Parathyroid adenoma (tissue), 2 donors: ENCODE measurements around the gene ATP8B3.

ENCODE experiments used
- H2AFZ ChIP-seq: fragments of 300-600 bp; sonication (generic); one replicate; pipeline ENCODE4 v1.7.0; 2017; ENCODE audit warnings: antibody characterized with exemption, mild to moderate bottlenecking
- H3K27ac ChIP-seq: fragments of 300-600 bp; sonication (generic); one replicate; pipeline ENCODE4 v1.7.0; 2017
- H3K27me3 ChIP-seq: fragments of 300-600 bp; sonication (generic); one replicate; pipeline ENCODE4 v1.7.0; 2017; ENCODE audit warnings: low read length; ENCODE audit not compliant: control insufficient read depth, insufficient read depth
- H3K36me3 ChIP-seq: fragments of 300-600 bp; sonication (generic); one replicate; pipeline ENCODE4 v1.7.0; 2017; ENCODE audit warnings: low read length; ENCODE audit not compliant: control insufficient read depth, insufficient read depth
- H3K4me1 ChIP-seq: fragments of 300-600 bp; sonication (generic); one replicate; pipeline ENCODE4 v1.7.0; 2017; ENCODE audit warnings: control low read depth
- H3K4me2 ChIP-seq: fragments of 300-600 bp; sonication (generic); one replicate; pipeline ENCODE4 v1.7.0; 2017; ENCODE audit warnings: low read length
- H3K4me3 ChIP-seq: fragments of 300-600 bp; sonication (generic); one replicate; pipeline ENCODE4 v1.7.0; 2017; ENCODE audit warnings: low read depth, low read length
- H3K79me2 ChIP-seq: fragments of 300-600 bp; sonication (generic); one replicate; pipeline ENCODE4 v1.7.0; 2017; ENCODE audit warnings: control low read depth
- H3K9ac ChIP-seq: fragments of 300-600 bp; sonication (generic); one replicate; pipeline ENCODE4 v1.7.0; 2017; ENCODE audit warnings: mild to moderate bottlenecking
- H3K9me3 ChIP-seq: fragments of 300-600 bp; sonication (generic); one replicate; pipeline ENCODE4 v1.7.0; 2017; ENCODE audit warnings: low read length; ENCODE audit not compliant: control insufficient read depth
- CTCF ChIP-seq: fragments of 300-600 bp; sonication (generic); IDR thresholded peaks from one replicate; pipeline ENCODE4 v1.7.0; 2017; ENCODE audit warnings: antibody characterized with exemption, mild to moderate bottlenecking
- donor health status: primary hyperparathyroidism.

Gene ATP8B3

DNA sequence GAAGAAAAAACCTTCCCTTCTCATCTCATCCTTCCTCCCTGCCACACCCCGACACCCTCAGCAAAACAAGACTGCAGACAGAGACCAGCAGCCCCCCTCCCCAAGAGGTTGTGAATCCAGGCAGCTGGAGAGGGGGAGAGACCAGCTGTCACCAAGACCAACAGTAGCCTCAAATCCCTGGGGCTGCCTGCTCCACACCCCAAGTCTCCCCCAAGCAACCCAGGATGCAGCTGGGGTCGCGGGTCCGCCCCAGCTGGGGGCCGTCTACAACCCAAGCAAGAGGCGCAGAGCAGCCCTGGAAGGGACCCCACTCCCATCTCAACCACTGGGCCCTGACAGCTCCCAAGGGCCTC, 44.2 kb upstream of the ATP8B3 start:
- TF ChIP-seq CTCF = no peak
- no peaks in the 10 kb centered on the region for H3K9me3 ChIP-seq
- H3K4me2 ChIP-seq = peak overlapping the region; percentile 31
- H2AFZ ChIP-seq = no peak overlapping the region
- peak overlapping the region; percentile 11 for H3K4me3 ChIP-seq
- H3K4me1 ChIP-seq = peaks cover 22% of the 10 kb centered on the region
- peaks cover 13% of the 10 kb centered on the region for H3K79me2 ChIP-seq
- no peaks in the 10 kb centered on the region for H3K27me3 ChIP-seq
- no peak overlapping the region for H3K9ac ChIP-seq
- no peaks in the 10 kb centered on the region for H3K36me3 ChIP-seq
- no peak overlapping the region for H3K27ac ChIP-seq

DNA sequence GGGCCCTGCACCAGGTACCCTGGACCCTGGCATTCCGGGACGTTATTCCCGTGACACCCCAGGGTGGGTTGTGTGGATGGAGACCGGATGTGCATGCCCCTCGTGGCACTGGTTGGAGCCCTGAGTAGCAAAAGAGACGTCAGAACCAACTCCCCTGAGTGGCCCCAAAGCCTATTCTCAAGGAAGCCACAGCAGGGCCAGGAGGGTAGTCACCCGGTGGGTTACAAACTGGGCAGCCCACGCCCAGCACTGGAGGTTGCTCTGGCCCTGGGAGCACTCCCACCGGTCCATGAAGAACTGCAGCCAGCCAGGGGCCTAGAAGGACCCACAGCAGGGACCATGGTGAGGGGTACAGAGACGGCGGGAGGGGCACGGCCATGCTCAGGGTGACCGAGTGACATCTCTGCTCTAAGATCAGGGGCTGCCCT, 43.8 kb upstream of the ATP8B3 start:
- H3K36me3 ChIP-seq = no peaks in the 10 kb centered on the region
- H3K9ac ChIP-seq = no peak overlapping the region
- H2AFZ ChIP-seq = no peak overlapping the region
- H3K4me3 ChIP-seq = peak overlapping the region; percentile 11
- H3K27me3 ChIP-seq = no peaks in the 10 kb centered on the region
- no peaks in the 10 kb centered on the region for H3K9me3 ChIP-seq
- H3K4me2 ChIP-seq = peak overlapping the region; percentile 31
- peak overlapping the region; percentile 51 for H3K27ac ChIP-seq
- TF ChIP-seq CTCF = no peak
- H3K79me2 ChIP-seq = peaks cover 13% of the 10 kb centered on the region
- H3K4me1 ChIP-seq = peaks cover 18% of the 10 kb centered on the region

GRCh38 chr19:1855040-1855827, 43.2 kb upstream of the ATP8B3 start:
- no peak overlapping the region for H3K9ac ChIP-seq
- H3K36me3 ChIP-seq = no peaks in the 10 kb centered on the region
- H3K27me3 ChIP-seq = no peaks in the 10 kb centered on the region
- H3K27ac ChIP-seq = peak overlapping the region; percentile 51
- H3K4me2 ChIP-seq = peak overlapping the region; percentile 31
- TF ChIP-seq CTCF = no peak
- no peak overlapping the region for H3K4me3 ChIP-seq
- H3K79me2 ChIP-seq = peaks cover 7% of the 10 kb centered on the region
- H3K9me3 ChIP-seq = no peaks in the 10 kb centered on the region
- no peak overlapping the region for H2AFZ ChIP-seq
- H3K4me1 ChIP-seq = peaks cover 12% of the 10 kb centered on the region

DNA sequence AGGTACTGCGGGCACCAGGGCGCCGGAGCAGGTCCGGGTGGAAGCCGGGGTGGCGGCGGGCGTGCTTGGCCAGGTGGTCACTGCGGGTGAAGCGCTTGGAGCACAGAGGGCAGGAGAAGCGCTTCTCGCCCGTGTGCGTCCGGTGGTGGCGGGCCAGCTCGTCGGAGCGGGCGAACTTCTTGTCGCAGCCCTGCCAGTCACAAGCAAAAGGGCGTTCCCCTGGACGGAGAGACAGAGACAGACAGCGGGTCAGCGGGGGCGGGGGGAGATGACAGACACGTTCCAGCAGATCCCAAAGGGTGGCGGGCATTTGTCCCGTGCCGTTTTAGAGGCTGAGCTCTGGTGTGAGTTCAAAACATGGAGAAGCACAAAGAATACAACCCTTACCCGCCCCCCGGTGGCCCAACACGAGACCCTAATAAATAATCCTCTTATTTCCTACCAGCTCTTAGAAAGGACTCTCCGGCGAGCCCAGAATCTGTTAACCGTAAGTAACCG, 42.5 kb upstream of the ATP8B3 start:
- no peak for TF ChIP-seq CTCF
- H3K27me3 ChIP-seq = no peaks in the 10 kb centered on the region
- H3K79me2 ChIP-seq = peaks cover 7% of the 10 kb centered on the region
- peaks cover 8% of the 10 kb centered on the region for H3K4me1 ChIP-seq
- H2AFZ ChIP-seq = no peak overlapping the region
- H3K9me3 ChIP-seq = no peaks in the 10 kb centered on the region
- no peak overlapping the region for H3K9ac ChIP-seq
- no peak overlapping the region for H3K4me2 ChIP-seq
- H3K27ac ChIP-seq = no peak overlapping the region
- no peak overlapping the region for H3K4me3 ChIP-seq
- H3K36me3 ChIP-seq = no peaks in the 10 kb centered on the region
